A549 (cell line): ENCODE results near the gene LRRC4C. TPM values are rescaled to one million over a fixed set of nuclear protein-coding genes. Genes with fewer than 3 reads are reported as not detected.

Experiments used
- ATAC-seq, 2 experiments: fragments of 200-7000 bp in 1 of 2; fragments of >200 bp in 1 of 2; cut with Nextera tagmentation in 1 of 2; cut with Tn5 transposase in 1 of 2; 3 replicates each; pipeline versions ENCODE4 v1.8.0 to v1.9.1; 2018 to 2020; ENCODE audit warnings: mild to moderate bottlenecking in 1 of 2, moderate library complexity in 1 of 2
- CTCF ChIA-PET: fragments of 300-600 bp; sonication (Branson Sonifier 250); formaldehyde crosslinking; extraction: SDS; loops from one replicate; lab custom pipeline; 2021; ENCODE audit warnings: antibody characterized with exemption, inconsistent platforms; lab: Yijun Ruan, JAX
- POLR2A ChIA-PET: fragments of 350-600 bp; formaldehyde crosslinking; extraction: SDS; loops from one replicate; lab custom pipeline; 2021; ENCODE audit warnings: antibody characterized with exemption, inconsistent platforms; lab: Yijun Ruan, JAX
- DNase-seq, 2 experiments: peaks; one replicate each; pipeline versions ENCODE4 v3.0.0 to v3.0.0-alpha.2; 2011 to 2016; ENCODE audit warnings: low read depth in 1 of 2, low spot score in 1 of 2
- FAIRE-seq: peaks from 2 replicates; lab custom pipeline; 2011; peaks lifted over from hg19 to GRCh38; lab: Jason Lieb, UNC
- H3K27ac ChIP-seq, 2 experiments: fragments of >200 bp; sonication (Bioruptor Twin); formaldehyde crosslinking; 3 replicates each; pipeline ENCODE4 v1.5.1; 2016 to 2017
- H3K4me1 ChIP-seq: fragments of >200 bp; sonication (Bioruptor Twin); formaldehyde crosslinking; 3 replicates; pipeline ENCODE4 v1.6.1; 2016
- H3K4me2 ChIP-seq: fragments of >200 bp; sonication (Bioruptor Twin); formaldehyde crosslinking; 3 replicates; pipeline ENCODE4 v1.6.1; 2016
- H3K4me3 ChIP-seq: fragments of >200 bp; sonication (Bioruptor Twin); formaldehyde crosslinking; 3 replicates; pipeline ENCODE4 v1.5.1; 2016
- H3K9me3 ChIP-seq: fragments of >200 bp; sonication (Bioruptor Twin); formaldehyde crosslinking; 3 replicates; pipeline ENCODE4 v1.6.1; 2016
- ATOH8 ChIP-seq: fragments of 250-450 bp; sonication (Bioruptor Pico); IDR thresholded peaks from 2 replicates; pipeline ENCODE4 v1.5.0; 2020; ENCODE audit warnings: low read depth, mild to moderate bottlenecking, moderate library complexity
- BCL3 ChIP-seq: fragments of >200 bp; sonication (Bioruptor Twin); formaldehyde crosslinking; IDR thresholded peaks from 3 replicates; pipeline ENCODE4 v1.6.1; 2016
- CHD2 ChIP-seq: fragments of 150-350 bp; IDR thresholded peaks from 2 replicates; pipeline ENCODE4 v1.6.1; 2014; ENCODE audit warnings: low read length; ENCODE audit not compliant: partially characterized antibody
- CTCF ChIP-seq: fragments of >200 bp; sonication (Bioruptor Twin); formaldehyde crosslinking; IDR thresholded peaks from 3 replicates; pipeline ENCODE4 v1.5.1; 2016
- EHF ChIP-seq: fragments of 250-450 bp; sonication (Bioruptor Pico); IDR thresholded peaks from 2 replicates; pipeline ENCODE4 v1.5.0; 2020; ENCODE audit warnings: mild to moderate bottlenecking
- EHMT2 ChIP-seq: fragments of 200-600 bp; sonication (generic); IDR thresholded peaks from 2 replicates; pipeline ENCODE4 v1.6.1; 2016; ENCODE audit warnings: antibody characterized with exemption, low read depth, mild to moderate bottlenecking, moderate library complexity
- ELK1 ChIP-seq: fragments of 150-350 bp; IDR thresholded peaks from 2 replicates; pipeline ENCODE4 v1.6.1; 2014; ENCODE audit warnings: low read depth, mild to moderate bottlenecking, low read length
- EP300 ChIP-seq, 2 experiments: fragments of >200 bp; sonication (Bioruptor Twin); formaldehyde crosslinking; IDR thresholded peaks; 2 replicates in 1 of 2; 3 replicates in 1 of 2; pipeline ENCODE4 v1.6.1; 2016 to 2017
- FOSL2 ChIP-seq, 2 experiments: fragments of 450-650 bp in 1 of 2; fragments of >200 bp in 1 of 2; sonication (Bioruptor Twin) in 1 of 2; formaldehyde crosslinking; IDR thresholded peaks; 2 replicates each; pipeline versions ENCODE4 v1.5.0 to v1.6.1; 2016 to 2020; ENCODE audit warnings: mild to moderate bottlenecking in 1 of 2, moderate library complexity in 1 of 2
- GATA3 ChIP-seq: IDR thresholded peaks from 2 replicates; pipeline ENCODE4 v1.6.1; 2012; ENCODE audit warnings: borderline replicate concordance
- HEYL ChIP-seq: fragments of 250-450 bp; sonication (Bioruptor Pico); IDR thresholded peaks from 2 replicates; pipeline ENCODE4 v1.8.0; 2021; ENCODE audit warnings: mild to moderate bottlenecking, moderate library complexity
- HOXA7 ChIP-seq: fragments of 250-450 bp; sonication (Bioruptor Pico); IDR thresholded peaks from 2 replicates; pipeline ENCODE4 v1.5.0; 2020; ENCODE audit warnings: mild to moderate bottlenecking, moderate library complexity
- HOXB13 ChIP-seq: fragments of 250-450 bp; sonication (Bioruptor Pico); IDR thresholded peaks from 2 replicates; pipeline ENCODE4 v1.5.0; 2020; ENCODE audit warnings: low read depth, mild to moderate bottlenecking, moderate library complexity
- JUN ChIP-seq, 2 experiments: fragments of >200 bp; sonication (Bioruptor Twin); formaldehyde crosslinking; IDR thresholded peaks; 2 replicates in 1 of 2; 3 replicates in 1 of 2; pipeline ENCODE4 v1.6.1; 2016 to 2017
- JUNB ChIP-seq: fragments of >200 bp; sonication (Bioruptor Twin); formaldehyde crosslinking; IDR thresholded peaks from 2 replicates; pipeline ENCODE4 v1.6.1; 2016
- KDM1A ChIP-seq: fragments of 200-600 bp; sonication (generic); IDR thresholded peaks from 2 replicates; pipeline ENCODE4 v1.6.1; 2016; ENCODE audit warnings: low read depth, mild to moderate bottlenecking
- MAFK ChIP-seq: fragments of 450-650 bp; IDR thresholded peaks from 2 replicates; pipeline ENCODE4 v1.6.1; 2014; ENCODE audit not compliant: partially characterized antibody
- MYC ChIP-seq: IDR thresholded peaks from 2 replicates; pipeline ENCODE4 v1.6.1; 2012; ENCODE audit warnings: mild to moderate bottlenecking, inconsistent platforms, low read length, improper control_type of control experiment, borderline replicate concordance
- NFE2L2 ChIP-seq: fragments of 150-350 bp; conservative IDR thresholded peaks from 2 replicates; pipeline ENCODE4 v1.6.1; 2014; ENCODE audit warnings: low read length
- NPAS2 ChIP-seq: fragments of 250-450 bp; sonication (Bioruptor Pico); IDR thresholded peaks from 2 replicates; pipeline ENCODE4 v1.8.0; 2022; ENCODE audit warnings: mild to moderate bottlenecking, moderate library complexity, borderline replicate concordance
- PBX3 ChIP-seq: IDR thresholded peaks from 2 replicates; pipeline ENCODE4 v1.6.1; 2012
- PHF8 ChIP-seq: fragments of 200-600 bp; sonication (generic); IDR thresholded peaks from 2 replicates; pipeline ENCODE4 v1.6.1; 2016; ENCODE audit warnings: low read depth, mild to moderate bottlenecking, antibody characterized with exemption, moderate library complexity, borderline replicate concordance
- RAD21 ChIP-seq, 2 experiments: fragments of >200 bp in 1 of 2; sonication (Bioruptor Twin) in 1 of 2; formaldehyde crosslinking in 1 of 2; IDR thresholded peaks in 1 of 2; conservative IDR thresholded peaks in 1 of 2; 2 replicates in 1 of 2; 3 replicates in 1 of 2; pipeline ENCODE4 v1.6.1; 2012 to 2018; ENCODE audit warnings: inconsistent platforms in 1 of 2
- RFX5 ChIP-seq: fragments of 450-650 bp; IDR thresholded peaks from 2 replicates; pipeline ENCODE4 v1.7.1; 2014; ENCODE audit warnings: antibody characterized with exemption, mild to moderate bottlenecking, moderate library complexity
- RNF2 ChIP-seq: fragments of 200-600 bp; sonication (generic); IDR thresholded peaks from 2 replicates; pipeline ENCODE4 v1.6.1; 2016; ENCODE audit warnings: low read depth, mild to moderate bottlenecking, antibody characterized with exemption, moderate library complexity, borderline replicate concordance
- TFCP2L1 ChIP-seq: fragments of 250-450 bp; sonication (Bioruptor Pico); IDR thresholded peaks from 2 replicates; pipeline ENCODE4 v1.5.0; 2021; ENCODE audit warnings: mild to moderate bottlenecking
- WGBS: methylation state at CpG from one replicate; pipeline ENCODE4 v1.1.6; 2017; ENCODE audit errors: missing lambda C conversion rate; 5-methylcytosine and 5-hydroxymethylcytosine counted together
- polyA plus RNA-seq, 4 experiments: library from polyadenylated mRNA; depleted of rRNA in 3 of 4; stranded (reverse); fragments of >200 nt; fragmentation: RNase III in 1 of 4; extraction: RNeasy Plus Mini Kit Qiagen cat#74134 plus additional on column Dnase treatment in 1 of 4; gene quantifications; 2 replicates in 3 of 4; 3 replicates in 1 of 4; pipeline ENCODE4 v1.2.3, GENCODE V29; 2011 to 2017

LRRC4C gene
- polyA plus RNA-seq, 2 of the 4 experiments (the other 2 are of a cell fraction): not detected

- H3K27ac ChIP-seq: no peak overlapping the region
- H3K4me2 ChIP-seq: no peak overlapping the region
- no peaks in the 10 kb centered on the region for H3K9me3 ChIP-seq
- H3K4me1 ChIP-seq: 0 out of 3 replicates have a peak, but pooled peaks cover 4% of the 10 kb centered on the region
- ChIA-PET POLR2A (no interaction called here), CTCF (no interaction called here)
- ATAC-seq (no peak), DNase-seq (no peak)
- no peak overlapping the region for H3K4me3 ChIP-seq
- TF ChIP-seq EHF (CRISPR knock-in tag) (no peak), JUNB (no peak), CHD2 (no peak), ATOH8 (no peak), NPAS2 (CRISPR knock-in tag) (no peak), FOSL2 (IDR thresholded peaks at IDR 0.05) (no peak), FOSL2 (CRISPR knock-in tag; IDR thresholded peaks at IDR 0.05) (no peak), JUN (IDR thresholded peaks at IDR 0.05) (no peak), PHF8 (no peak), CTCF (no peak), HEYL (CRISPR knock-in tag) (no peak), RNF2 (no peak), MYC (no peak), EHMT2 (no peak), HOXB13 (CRISPR knock-in tag) (no peak), KDM1A (no peak)
- TF ChIP-seq, all 56 proteins: peak for 0
- FAIRE-seq: no peak
- WGBS: 59% methylated on average over 3 of the region's 3 CpGs
Measured at GRCh38 chr11:40337118-40337517, 1122.3 kb downstream of the LRRC4C start.

GRCh38 chr11:40328890-40329614 is 1130.4 kb downstream of the LRRC4C start:
- ATAC-seq: peak; percentile 99 to 100
- POLR2A ChIA-PET: no interaction called here
- peaks cover 10% of the 10 kb centered on the region; the same call in 2 of the 3 replicates for H3K9me3 ChIP-seq
- WGBS: 2% methylated on average over 5 of the region's 5 CpGs
- CTCF ChIA-PET: interaction anchor here (1.0 to 1.3 kb wide), 2 partner anchors 35 to 62 kb away, joined by 6 to 7 read pairs; no protein-coding TSS in a partner anchor
- H3K4me2 ChIP-seq: peak overlapping the region; percentile 65
- H3K4me1 ChIP-seq: peaks cover 17% of the 10 kb centered on the region
- peak overlapping the region; percentile 4; the same call in 1 of the 3 replicates for H3K4me3 ChIP-seq
- peak overlapping the region; percentile 77 to 86 for H3K27ac ChIP-seq
- peak; percentile 64 to 98 for DNase-seq
- FAIRE-seq: peak; percentile 88
- TF ChIP-seq GATA3: peak; percentile 90
- no peak for TF ChIP-seq RFX5
- no peak for TF ChIP-seq NFE2L2
- no peak for TF ChIP-seq PHF8
- no peak for TF ChIP-seq TFCP2L1
- TF ChIP-seq ELK1: no peak
- peak in 1 of 2 experiments; percentile 41; a peak in 2 of 5 replicates for TF ChIP-seq RAD21 (conservative IDR thresholded peaks at IDR 0.05 in 1 of 2, IDR thresholded peaks at IDR 0.05 in 1 of 2)
- peak; percentile 53 for TF ChIP-seq MAFK
- peak; percentile 70 to 78; a peak in 3 of 5 replicates for TF ChIP-seq JUN (IDR thresholded peaks at IDR 0.05)
- no peak for TF ChIP-seq HOXA7 (CRISPR knock-in tag)
- peak; percentile 65; the same call in 1 of the 3 replicates for TF ChIP-seq BCL3
- TF ChIP-seq ATOH8: no peak
- TF ChIP-seq CTCF: no peak
- no peak for TF ChIP-seq PBX3
- peak; percentile 68 to 71; a peak in 2 of 5 replicates for TF ChIP-seq EP300 (IDR thresholded peaks at IDR 0.05)
